ENCODE measurements around the gene EID1.

EID1 gene

DNA sequence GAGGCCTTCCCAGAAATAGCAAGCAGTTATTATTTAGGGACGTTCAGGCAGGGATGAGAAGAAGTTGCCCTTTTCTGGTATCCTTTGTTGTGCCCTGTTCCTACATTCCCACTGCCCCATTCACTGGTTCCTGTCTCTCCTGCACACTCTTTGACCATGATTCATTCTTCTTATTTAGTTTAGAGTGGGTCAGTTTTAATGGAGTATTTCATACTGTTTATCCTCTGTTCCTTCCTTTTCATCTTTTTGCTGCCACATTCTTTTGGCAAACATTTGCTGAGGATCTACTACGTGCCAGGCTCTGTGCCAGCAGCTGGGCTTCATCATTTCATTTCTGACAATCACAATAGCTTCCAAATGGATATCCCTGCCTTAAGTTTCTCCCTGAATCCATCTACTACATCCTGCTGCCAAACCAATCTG lies 11.8 kb upstream of the EID1 start:
- no peak for DNase-seq (ENCODE audit: low read depth, low spot score)
- no peak overlapping the region for H3K4me3 ChIP-seq (ENCODE audit: low read length)

DNA sequence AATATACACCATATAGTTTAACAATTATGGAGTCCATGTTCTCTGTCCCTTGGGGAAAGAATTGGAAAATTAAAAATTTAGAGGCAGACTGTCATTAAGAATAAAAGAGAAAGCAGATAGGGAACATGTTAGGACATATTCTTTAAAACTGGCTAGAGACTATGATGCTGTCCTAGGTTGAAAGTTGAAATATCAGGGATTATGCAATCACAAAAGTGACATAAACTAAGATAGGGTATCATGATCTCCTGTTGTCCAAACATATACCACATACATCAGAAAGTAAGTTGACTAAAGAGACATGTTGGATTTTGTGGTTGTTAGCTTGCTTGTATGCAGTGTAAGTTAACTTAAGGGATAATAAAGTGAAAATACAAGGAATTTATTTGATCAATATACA lies 9.9 kb upstream of the EID1 start:
- H3K4me3 ChIP-seq (ENCODE audit: low read length) = no peak overlapping the region
- DNase-seq (ENCODE audit: low read depth, low spot score) = no peak

DNA sequence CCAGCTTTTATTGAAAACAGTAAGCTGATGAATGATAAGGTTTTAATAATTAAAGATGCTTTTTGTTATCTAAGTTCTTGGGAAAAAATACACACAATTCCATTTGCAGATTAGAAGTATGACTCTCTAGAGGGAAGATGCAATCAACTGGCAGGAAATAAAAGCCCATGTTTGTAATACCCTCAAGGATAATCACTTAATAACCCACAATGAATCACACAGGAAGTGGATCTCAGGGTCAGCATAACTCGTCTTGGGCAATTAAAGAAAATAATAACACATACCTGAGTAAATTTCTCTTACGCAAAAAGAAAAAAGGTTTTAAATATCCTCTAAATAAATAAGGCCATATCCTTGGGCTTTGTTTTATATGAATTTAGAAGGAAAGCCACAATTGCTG lies 9.4 kb upstream of the EID1 start:
- no peak overlapping the region for H3K4me3 ChIP-seq (ENCODE audit: low read length)
- no peak for DNase-seq (ENCODE audit: low read depth, low spot score)

DNA sequence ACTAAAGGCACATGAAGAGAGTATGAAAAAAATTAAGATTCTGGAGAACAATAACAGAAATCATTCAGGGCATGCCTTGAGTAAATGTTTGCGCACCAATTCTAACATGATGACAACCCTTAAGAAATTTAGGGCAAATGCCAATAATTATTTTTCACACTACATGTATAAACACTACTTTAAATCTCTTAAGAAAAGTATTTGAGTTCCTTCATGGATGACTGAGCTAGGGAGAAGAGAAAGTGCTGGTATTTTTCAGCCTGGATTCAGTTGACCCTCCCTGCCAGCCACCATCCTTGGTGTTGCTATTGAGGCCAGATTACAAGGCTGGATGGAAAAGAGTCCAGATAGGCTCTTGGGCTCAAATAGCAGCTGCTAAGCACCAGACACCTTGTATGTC lies 8.0 kb upstream of the EID1 start:
- DNase-seq (ENCODE audit: low read depth, low spot score) = no peak

DNA sequence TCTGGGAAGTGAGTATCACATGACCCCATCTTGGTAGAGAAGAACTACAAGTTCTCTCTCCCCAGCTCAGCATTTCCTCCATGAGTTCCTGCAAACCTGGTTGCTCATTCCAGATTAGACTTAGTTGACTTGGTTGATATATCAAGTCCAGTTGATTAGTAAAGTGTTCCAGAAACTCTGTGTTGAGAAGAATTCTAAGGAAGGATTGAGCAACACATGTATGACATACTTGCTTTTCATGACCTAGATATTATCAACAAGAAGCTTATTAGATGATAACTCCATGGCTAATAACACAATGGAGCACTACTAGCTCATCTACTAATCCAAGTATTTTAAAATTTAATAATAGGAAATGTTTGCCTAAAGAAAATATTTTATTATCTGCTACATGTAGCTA lies 6.4 kb upstream of the EID1 start:
- DNase-seq (ENCODE audit: low read depth, low spot score) = no peak
- no peak overlapping the region for H3K4me3 ChIP-seq (ENCODE audit: low read length)

More for the DNA sequence above, 8.0 kb upstream of the EID1 start:
- no peak overlapping the region for H3K4me3 ChIP-seq (ENCODE audit: low read length)

DNA sequence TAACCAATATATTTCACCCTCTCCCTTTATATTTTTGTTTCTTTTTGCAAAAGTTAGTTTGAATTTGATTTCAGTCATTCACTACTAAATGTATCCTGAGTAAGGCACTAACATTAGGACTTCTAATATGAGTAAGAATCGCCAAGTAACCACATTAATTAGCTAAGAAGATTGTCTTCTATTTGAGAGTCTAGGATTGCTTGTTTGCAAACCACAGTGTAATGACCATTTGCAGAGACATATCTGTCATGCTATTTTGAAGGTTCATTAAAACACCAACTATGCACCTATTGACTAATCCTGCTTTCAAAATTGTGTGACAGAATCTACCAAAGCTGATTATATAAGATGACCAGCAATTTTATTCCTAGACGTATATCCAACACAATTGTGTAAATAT lies 5.3 kb upstream of the EID1 start:
- DNase-seq (ENCODE audit: low read depth, low spot score) = no peak
- no peak overlapping the region for H3K4me3 ChIP-seq (ENCODE audit: low read length)

DNA sequence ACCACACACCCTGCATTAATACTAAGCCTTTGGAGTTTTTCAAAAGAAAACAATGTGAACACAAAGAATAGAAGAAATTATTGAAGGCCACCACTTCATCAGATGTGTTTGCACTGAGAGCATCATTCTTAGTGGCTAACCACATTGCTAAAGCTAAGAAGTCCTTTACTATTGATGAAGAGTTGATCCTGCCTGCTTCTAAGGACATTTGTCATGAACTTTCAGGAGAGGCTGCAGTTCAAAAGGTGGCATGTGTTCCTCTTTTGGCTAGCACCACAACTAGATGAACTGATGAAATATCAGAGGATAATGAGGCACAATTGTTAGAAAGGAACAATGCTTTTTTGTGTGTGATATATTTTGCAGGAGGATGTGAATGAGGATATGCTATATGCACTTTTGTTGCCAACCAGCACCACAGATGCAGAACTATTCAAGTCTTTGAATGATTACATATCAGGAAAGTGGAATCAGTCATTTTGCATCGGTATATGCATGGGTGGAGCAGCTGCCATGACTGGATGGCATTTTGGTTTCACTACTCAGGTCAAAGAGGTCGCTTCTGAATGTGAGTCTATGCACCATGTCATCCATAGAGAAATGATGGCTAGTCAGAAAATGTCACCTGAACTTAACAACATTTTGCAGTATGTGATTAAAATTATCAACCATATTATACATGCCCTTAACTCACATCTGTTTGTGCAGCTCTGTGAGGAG lies 2.5 kb upstream of the EID1 start:
- DNase-seq (ENCODE audit: low read depth, low spot score) = no peak
- H3K4me3 ChIP-seq (ENCODE audit: low read length) = no peak overlapping the region

DNA sequence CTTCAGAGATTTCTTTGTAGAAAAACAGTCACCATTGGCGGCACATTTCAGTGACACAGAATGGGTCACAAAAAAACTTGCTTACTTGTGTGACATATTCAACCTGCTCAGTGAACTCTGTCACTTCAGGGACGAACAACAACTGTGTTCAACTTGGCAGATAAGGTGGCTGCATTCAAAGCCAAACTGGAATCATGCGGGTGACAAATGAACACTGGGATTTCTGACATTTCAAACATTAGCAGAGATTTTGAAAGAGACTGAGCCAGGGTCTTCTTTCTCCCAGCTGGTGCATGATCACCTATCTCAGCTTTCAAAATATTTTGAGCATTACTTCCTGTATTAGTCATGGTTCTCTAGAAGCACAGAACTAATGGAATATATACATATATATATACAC lies 1.9 kb upstream of the EID1 start:
- DNase-seq (ENCODE audit: low read depth, low spot score) = no peak
- no peak overlapping the region for H3K4me3 ChIP-seq (ENCODE audit: low read length)

DNA sequence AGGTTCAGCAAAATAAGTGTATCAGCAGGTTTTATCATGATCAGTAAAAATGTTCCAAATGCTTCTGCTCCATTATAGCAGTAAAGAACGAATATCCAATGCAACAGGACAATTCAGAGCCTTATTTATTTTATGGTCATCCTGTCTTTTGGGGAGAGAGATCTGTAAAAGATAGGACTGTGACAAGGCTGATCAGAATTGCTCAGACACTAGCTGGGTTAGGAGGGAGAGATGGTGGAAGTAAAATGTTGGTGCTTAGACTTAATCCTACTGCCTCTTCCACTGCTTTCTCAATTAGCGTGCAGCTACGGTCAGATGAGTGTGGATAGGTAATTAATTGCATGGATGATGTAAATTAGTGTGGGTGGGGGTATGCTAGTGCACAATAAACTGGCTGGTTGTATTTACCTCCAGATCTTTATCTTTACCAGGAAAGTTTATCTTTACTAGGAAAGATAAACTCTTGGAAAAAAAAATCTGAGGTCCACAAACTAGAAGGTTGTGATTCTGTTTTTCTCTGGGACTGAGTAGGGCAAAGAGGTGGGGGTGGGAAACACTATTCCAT lies 2.2 kb downstream of the EID1 start:
- no peak for DNase-seq (ENCODE audit: low read depth, low spot score)
- H3K4me3 ChIP-seq (ENCODE audit: low read length) = no peak overlapping the region

DNA sequence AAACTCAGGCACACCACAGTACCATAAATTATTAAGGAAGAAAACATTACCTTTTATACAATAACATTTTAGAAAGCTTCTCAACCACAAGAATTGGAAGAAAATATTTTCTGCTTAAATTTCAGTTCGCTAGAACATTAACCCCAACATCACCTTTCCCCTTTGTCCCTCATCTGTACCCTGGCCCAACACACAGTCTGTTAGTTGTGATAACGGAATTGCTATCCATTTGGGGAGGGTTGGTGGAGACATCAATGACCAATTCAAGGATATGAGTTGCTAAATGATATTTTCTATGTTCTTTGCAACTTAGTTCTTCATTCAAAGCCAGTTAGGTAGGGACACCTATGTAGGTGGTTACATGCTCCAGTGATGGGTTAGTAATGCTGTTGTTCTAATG lies 5.8 kb downstream of the EID1 start:
- DNase-seq (ENCODE audit: low read depth, low spot score) = no peak

DNA sequence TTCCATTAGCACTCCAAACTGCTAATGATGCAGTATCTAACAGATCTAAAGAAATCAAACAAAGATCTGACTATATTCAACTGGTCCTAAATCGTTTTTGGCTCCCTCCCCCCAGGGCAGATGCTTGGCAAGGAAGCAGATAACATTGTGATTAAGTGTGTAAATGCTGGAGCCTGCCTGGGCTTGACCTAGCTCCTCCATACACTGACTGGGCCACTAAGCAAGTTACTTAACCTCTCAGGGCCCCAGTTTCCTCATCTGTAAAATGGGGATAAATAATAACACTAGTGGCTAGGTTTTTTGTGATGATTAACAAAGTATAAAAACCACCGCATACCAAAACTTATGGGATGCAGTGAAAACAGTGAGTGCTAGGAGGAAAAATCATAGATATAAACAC lies 9.2 kb downstream of the EID1 start:
- no peak for DNase-seq (ENCODE audit: low read depth, low spot score)
- H3K4me3 ChIP-seq (ENCODE audit: low read length) = no peak overlapping the region

More for the DNA sequence above, 5.8 kb downstream of the EID1 start:
- H3K4me3 ChIP-seq (ENCODE audit: low read length) = no peak overlapping the region

DNA sequence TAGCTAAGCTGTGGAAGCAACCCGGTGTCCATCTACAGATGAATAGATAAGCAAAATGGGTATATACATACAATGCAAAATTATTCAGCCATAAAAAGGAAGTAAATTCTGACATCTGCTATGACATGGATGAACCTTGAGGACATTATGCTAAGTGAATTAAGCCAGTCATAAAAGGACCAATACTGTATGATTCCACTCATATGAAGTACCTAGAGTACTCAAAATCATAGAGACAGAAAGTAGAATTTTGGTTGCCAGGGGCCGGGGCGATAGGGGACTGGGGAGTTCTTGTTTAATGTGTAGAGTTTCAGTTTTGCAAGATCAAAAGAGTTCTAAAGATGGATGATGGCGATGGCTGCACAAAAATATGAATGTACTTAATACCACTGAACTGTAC lies 10.3 kb downstream of the EID1 start:
- no peak for DNase-seq (ENCODE audit: low read depth, low spot score)
- H3K4me3 ChIP-seq (ENCODE audit: low read length) = no peak overlapping the region

DNA sequence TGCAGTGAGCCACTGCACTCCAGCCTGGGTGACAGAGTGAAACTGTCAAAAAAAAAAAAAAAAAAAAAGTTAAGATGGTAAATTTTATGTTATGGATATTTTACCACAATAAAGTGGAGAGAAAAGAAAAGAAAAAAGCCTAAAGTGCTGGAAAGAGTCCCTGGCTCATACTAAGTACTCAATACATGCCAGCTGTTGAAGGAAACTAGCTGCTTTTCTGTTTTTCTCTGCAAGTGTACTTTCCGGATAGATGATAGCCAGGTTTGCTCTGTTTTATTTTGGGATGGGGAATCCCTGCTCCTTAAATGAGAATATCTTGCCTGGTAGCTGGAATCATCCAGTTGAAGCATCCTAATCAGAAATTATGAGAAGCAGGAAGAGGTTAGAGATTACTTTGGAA lies 10.9 kb downstream of the EID1 start:
- H3K4me3 ChIP-seq (ENCODE audit: low read length) = no peak overlapping the region
- DNase-seq (ENCODE audit: low read depth, low spot score) = no peak

DNA sequence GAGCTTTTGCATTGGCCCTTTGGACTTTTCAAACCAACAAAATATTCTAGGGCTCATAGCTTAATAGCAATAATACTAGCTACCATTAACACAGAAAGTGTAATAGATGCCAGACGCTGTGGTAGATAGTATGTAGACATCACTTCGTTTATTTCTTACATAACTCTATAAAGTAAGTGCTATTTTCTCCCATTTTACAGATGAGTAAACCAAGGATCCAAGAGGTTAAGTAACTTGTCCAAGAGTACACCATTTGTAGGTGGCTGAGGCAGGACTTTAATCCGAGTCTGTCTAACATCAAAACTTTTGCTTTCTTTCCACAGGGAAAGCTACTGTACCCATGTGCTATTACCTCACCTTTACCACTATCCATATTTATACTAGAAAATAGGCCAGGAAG lies 12.0 kb downstream of the EID1 start:
- H3K4me3 ChIP-seq (ENCODE audit: low read length) = no peak overlapping the region
- DNase-seq (ENCODE audit: low read depth, low spot score) = no peak

DNA sequence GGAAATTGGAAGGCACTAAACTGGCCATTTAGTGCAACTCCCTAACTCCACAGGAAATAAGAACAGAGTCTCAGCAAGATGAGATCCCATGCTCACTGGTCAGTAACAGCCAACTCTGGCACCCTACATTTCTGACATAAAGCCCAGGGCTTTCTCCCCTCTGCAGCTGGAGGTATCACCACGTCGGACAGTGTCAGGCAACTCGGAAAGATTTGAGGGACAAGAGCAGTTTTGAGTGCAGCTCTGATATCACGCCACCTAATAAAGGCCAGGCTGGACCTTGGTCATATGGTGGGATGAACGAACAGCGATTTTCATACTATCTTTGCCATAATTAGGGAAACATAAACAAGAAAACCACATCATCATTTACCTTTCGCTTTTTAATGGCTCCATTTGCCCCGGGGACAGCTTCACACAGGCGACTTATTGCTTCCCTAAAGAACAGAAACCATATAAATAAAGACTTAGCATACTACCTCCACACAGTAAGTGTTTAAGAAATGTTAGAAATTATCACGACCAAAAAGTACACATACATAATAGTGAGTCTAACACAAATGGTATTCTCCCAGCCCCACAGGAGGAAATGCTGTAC lies 12.5 kb downstream of the EID1 start:
- no peak for DNase-seq (ENCODE audit: low read depth, low spot score)
- H3K4me3 ChIP-seq (ENCODE audit: low read length) = no peak overlapping the region

DNA sequence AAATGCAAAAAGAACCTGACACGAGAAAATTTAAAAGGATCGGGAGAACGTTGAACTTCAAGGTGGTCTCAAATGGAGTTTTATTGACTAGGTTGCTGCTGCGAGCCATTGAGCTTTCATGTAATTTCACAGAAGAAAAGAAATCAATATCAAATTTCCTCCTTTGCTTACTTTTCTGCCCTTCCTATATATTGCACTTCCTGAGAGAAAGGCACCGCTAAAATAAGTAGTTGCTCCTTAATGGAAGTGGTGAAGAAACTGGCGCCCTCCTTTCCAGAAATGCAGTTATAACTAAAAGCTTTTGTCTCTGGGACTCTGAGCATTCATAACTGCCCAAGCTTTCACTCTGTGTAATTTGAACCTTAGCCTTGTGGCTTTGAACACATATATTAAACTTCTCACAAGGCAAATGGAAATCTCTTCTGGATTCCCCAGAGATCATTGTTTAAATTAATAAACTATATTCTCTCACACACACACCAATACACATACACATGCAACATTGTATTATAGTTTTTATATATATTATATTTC lies 13.4 kb downstream of the EID1 start:
- DNase-seq (ENCODE audit: low read depth, low spot score) = no peak
- H3K4me3 ChIP-seq (ENCODE audit: low read length) = no peak overlapping the region

DNA sequence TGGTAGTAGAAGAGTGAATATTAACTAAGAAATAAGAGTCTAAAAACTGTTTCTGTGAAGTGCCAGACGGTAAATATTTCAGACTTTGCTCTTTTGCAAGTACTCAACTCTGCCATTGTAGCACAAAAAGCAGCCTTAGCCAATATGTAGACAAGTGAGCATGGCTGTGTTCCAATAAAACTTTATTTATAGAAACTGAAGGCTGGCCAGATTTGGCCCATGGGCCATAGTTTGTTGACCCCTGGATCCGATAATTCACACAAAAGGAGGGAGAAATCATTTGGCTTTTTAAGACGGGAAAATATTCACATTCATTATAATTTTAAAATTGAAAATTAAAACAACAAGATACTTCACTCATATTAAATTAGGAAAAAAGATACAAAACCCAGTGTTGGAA lies 15.4 kb downstream of the EID1 start:
- DNase-seq (ENCODE audit: low read depth, low spot score) = no peak
- H3K4me3 ChIP-seq (ENCODE audit: low read length) = no peak overlapping the region

DNA sequence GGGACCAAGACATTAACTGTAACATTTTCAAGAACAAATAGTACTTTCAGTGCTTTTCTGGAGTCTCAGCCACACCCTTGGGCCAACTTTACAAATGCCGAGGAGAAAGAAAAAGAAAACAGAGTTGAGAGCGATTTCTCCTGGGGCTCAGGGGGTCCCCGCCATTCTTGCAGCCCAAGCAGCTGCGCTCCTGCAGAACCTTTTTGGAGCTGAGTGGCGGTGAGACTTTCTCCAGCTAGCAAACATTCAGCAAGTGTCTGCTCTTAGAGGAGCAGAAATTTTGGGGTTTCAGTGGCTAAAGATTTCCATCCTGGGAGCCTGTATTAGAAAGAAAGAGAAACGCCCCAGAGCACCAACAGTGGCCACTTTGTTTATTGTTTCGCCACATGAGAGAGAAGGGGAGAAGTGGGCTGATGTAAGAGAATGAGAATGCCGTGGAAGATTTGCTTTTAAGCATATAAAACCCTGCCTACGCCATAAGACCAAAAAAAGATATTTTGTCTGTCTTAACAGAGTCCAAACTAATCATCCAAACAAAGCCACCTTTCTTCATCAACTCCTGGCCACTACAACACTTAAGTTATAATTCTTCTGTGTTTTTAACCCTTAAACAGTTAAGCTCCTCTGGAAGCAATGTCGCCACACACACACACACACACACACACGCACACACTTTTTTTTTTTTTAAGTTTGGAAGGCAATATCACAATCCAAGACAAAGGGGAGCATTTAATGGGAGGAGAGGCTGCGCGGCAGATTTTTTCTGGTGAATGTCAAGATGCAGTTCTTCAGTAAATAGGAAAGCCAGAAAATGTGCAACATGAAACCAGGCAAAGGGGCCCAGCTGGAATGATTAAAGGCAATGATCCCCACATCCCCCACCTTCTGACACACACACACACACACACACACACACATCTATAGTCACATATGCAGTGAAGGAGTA lies 19.2 kb downstream of the EID1 start:
- H3K4me3 ChIP-seq (ENCODE audit: low read length) = no peak overlapping the region
- DNase-seq (ENCODE audit: low read depth, low spot score) = no peak

DNA sequence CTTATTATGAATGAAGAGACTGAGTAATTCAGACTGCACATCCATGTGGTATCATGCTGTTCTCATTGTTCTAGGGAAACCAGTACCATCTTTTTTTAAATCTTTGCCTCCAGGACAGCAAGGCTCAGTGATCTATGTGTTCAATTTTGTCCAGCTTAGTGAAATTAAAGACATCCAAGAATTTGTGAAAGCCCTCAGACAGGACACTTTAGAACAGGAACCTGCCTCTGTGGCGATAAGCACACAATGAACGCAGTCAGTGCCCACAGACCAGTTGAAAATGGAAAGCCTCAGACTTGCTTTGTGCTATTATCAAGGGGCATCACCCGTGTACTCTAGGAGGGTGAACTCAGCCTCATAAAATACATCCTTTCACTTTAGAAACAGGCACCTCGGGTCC lies 20.1 kb downstream of the EID1 start:
- no peak overlapping the region for H3K4me3 ChIP-seq (ENCODE audit: low read length)
- DNase-seq (ENCODE audit: low read depth, low spot score) = no peak

DNA sequence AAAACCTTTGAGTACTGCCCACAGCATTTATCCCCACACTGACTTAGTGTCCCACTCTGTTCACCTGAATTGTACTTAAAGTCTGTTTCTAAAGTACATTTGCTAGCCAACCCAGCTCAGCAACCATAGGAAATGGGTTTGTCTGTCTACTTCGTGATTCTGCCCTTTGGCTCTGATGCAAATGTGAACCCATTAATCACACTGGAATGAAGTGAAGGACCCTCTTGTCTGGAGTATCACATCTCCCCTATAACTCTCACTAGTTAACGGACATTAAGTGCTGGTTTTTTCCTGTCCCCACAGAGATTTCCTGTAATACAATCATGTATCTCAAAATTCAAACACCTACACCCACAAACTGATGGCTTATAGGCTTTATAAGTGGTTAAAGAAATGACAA lies 20.5 kb downstream of the EID1 start:
- no peak for DNase-seq (ENCODE audit: low read depth, low spot score)
- H3K4me3 ChIP-seq (ENCODE audit: low read length) = no peak overlapping the region
